Activated T-helper 1 cell treated with anti-CD3 and anti-CD28 coated beads, Interleukin-12 subunit alpha, Interleukin-12 subunit beta, Interleukin-2, Interleukin-4 antibody, amounts not matched to agents 30 ng/mL and 10 ng/mL and 1 ng/mL, durations not matched to agents 14 hours and 24 hours and 36 hours (primary cell): Measurements from ENCODE around the gene MAMLD1. TPM values are rescaled to one million over a fixed set of nuclear protein-coding genes. Genes with fewer than 3 reads are reported as not detected.

Experiments
- DNase-seq: peaks from one replicate; pipeline ENCODE4 v3.0.0; 2021; ENCODE audit warnings: low spot score
- H3K27ac Mint-ChIP-seq: one replicate; pipeline ENCODE4 v1.8.0; 2021; ENCODE audit warnings: mild to moderate bottlenecking, mixed read lengths
- H3K27me3 Mint-ChIP-seq: one replicate; pipeline ENCODE4 v1.8.0; 2022; ENCODE audit warnings: mild to moderate bottlenecking, moderate library complexity, mixed read lengths; ENCODE audit not compliant: insufficient read depth
- H3K36me3 Mint-ChIP-seq: one replicate; pipeline ENCODE4 v1.8.0; 2021; ENCODE audit warnings: low read depth, mixed read lengths
- H3K4me1 Mint-ChIP-seq: one replicate; pipeline ENCODE4 v1.8.0; 2021; ENCODE audit warnings: low read depth, mixed read lengths
- H3K4me3 Mint-ChIP-seq: one replicate; pipeline ENCODE4 v1.8.0; 2021; ENCODE audit warnings: mild to moderate bottlenecking, moderate library complexity, mixed read lengths
- H3K9me3 Mint-ChIP-seq: one replicate; pipeline ENCODE4 v1.8.0; 2021; ENCODE audit warnings: mixed read lengths
- intact Hi-C: fragments of 100-400 bp; cut with micrococcal nuclease; formaldehyde crosslinking; loops from one replicate; pipeline ENCODE4 v1.15.1; 2024
- total RNA-seq: library from RNA; stranded (reverse); gene quantifications from 2 replicates; pipeline ENCODE4 v1.2.3, GENCODE V29; 2022

Gene MAMLD1
- total RNA-seq, 1 donor from 2014 or later, result 19.2 TPM

- Mint-ChIP-seq H3K27ac (no peak overlapping the region), H3K9me3 (no peaks in the 10 kb centered on the region), H3K27me3 (no peaks in the 10 kb centered on the region), H3K4me3 (no peak overlapping the region), H3K4me1 (no peaks in the 10 kb centered on the region), H3K36me3 (peaks cover 4% of the 10 kb centered on the region)
- intact Hi-C loops, result no loop called here
- DNase-seq, result no peak
Observed at GRCh38 chrX:150421816-150422215, 58.7 kb downstream of the MAMLD1 start.

GRCh38 chrX:150429594-150429993, 66.5 kb downstream of the MAMLD1 start:
- Mint-ChIP-seq H3K27ac (no peak overlapping the region), H3K4me1 (peaks cover 10% of the 10 kb centered on the region), H3K36me3 (peaks cover 13% of the 10 kb centered on the region), H3K9me3 (no peaks in the 10 kb centered on the region), H3K4me3 (no peak overlapping the region), H3K27me3 (no peaks in the 10 kb centered on the region)
- no peak for DNase-seq
- intact Hi-C loops, result loop anchor here (2.0 to 5.0 kb wide), 2 partner anchors 53 to 67 kb away; partner anchors contain the start of gene MAMLD1

- no peaks in the 10 kb centered on the region for H3K9me3 Mint-ChIP-seq
- H3K27me3 Mint-ChIP-seq, result no peaks in the 10 kb centered on the region
- no peak overlapping the region for H3K27ac Mint-ChIP-seq
- intact Hi-C loops, result no loop called here
- DNase-seq, result no peak
- no peak overlapping the region for H3K4me3 Mint-ChIP-seq
- H3K4me1 Mint-ChIP-seq, result peaks cover 6% of the 10 kb centered on the region
- H3K36me3 Mint-ChIP-seq, result peaks cover 10% of the 10 kb centered on the region
Observed at GRCh38 chrX:150436195-150436594, 73.1 kb downstream of the MAMLD1 start.

GRCh38 chrX:150438165-150438564, 75.0 kb downstream of the MAMLD1 start:
- Mint-ChIP-seq H3K9me3 (peaks cover 3% of the 10 kb centered on the region), H3K36me3 (peaks cover 10% of the 10 kb centered on the region), H3K27ac (no peak overlapping the region), H3K4me3 (no peak overlapping the region), H3K27me3 (no peaks in the 10 kb centered on the region), H3K4me1 (peaks cover 6% of the 10 kb centered on the region)
- no peak for DNase-seq
- intact Hi-C loops, result no loop called here

GRCh38 chrX:150446151-150446550, 83.0 kb downstream of the MAMLD1 start:
- Mint-ChIP-seq H3K9me3 (peaks cover 3% of the 10 kb centered on the region), H3K27me3 (no peaks in the 10 kb centered on the region), H3K4me1 (peaks cover 7% of the 10 kb centered on the region), H3K4me3 (no peak overlapping the region), H3K27ac (no peak overlapping the region), H3K36me3 (peaks cover 3% of the 10 kb centered on the region)
- no peak for DNase-seq
- intact Hi-C loops, result loop anchor here (10.0 kb wide), 1 partner anchor 129 kb away; no protein-coding TSS in a partner anchor

- no peaks in the 10 kb centered on the region for H3K9me3 Mint-ChIP-seq
- DNase-seq, result no peak
- H3K4me3 Mint-ChIP-seq, result no peak overlapping the region
- peaks cover 14% of the 10 kb centered on the region for H3K4me1 Mint-ChIP-seq
- H3K36me3 Mint-ChIP-seq, result peaks cover 3% of the 10 kb centered on the region
- H3K27ac Mint-ChIP-seq, result no peak overlapping the region
- intact Hi-C loops, result loop anchor here (10.0 kb wide), 1 partner anchor 128 kb away; no protein-coding TSS in a partner anchor
- H3K27me3 Mint-ChIP-seq, result no peaks in the 10 kb centered on the region
Observed at GRCh38 chrX:150446995-150447394, 83.9 kb downstream of the MAMLD1 start.

GRCh38 chrX:150449313-150449712, 86.2 kb downstream of the MAMLD1 start:
- H3K9me3 Mint-ChIP-seq, result no peaks in the 10 kb centered on the region
- peaks cover 17% of the 10 kb centered on the region for H3K36me3 Mint-ChIP-seq
- no peak overlapping the region for H3K4me3 Mint-ChIP-seq
- DNase-seq, result no peak
- H3K27me3 Mint-ChIP-seq, result no peaks in the 10 kb centered on the region
- no peak overlapping the region for H3K27ac Mint-ChIP-seq
- intact Hi-C loops, result loop anchor here (10.0 kb wide), 1 partner anchor 125 kb away; no protein-coding TSS in a partner anchor
- peaks cover 28% of the 10 kb centered on the region for H3K4me1 Mint-ChIP-seq

GRCh38 chrX:150450519-150451177, 87.5 kb downstream of the MAMLD1 start:
- Mint-ChIP-seq H3K4me1 (peaks cover 40% of the 10 kb centered on the region), H3K27me3 (no peaks in the 10 kb centered on the region), H3K36me3 (peaks cover 25% of the 10 kb centered on the region), H3K9me3 (peaks cover 7% of the 10 kb centered on the region), H3K27ac (no peak overlapping the region), H3K4me3 (no peak overlapping the region)
- DNase-seq, result no peak
- intact Hi-C loops, result no loop called here

- intact Hi-C loops, result no loop called here
- peak overlapping the region; percentile 40 for H3K27ac Mint-ChIP-seq
- H3K4me1 Mint-ChIP-seq, result peaks cover 53% of the 10 kb centered on the region
- peak overlapping the region; percentile 45 for H3K4me3 Mint-ChIP-seq
- peaks cover 7% of the 10 kb centered on the region for H3K9me3 Mint-ChIP-seq
- no peaks in the 10 kb centered on the region for H3K27me3 Mint-ChIP-seq
- peaks cover 30% of the 10 kb centered on the region for H3K36me3 Mint-ChIP-seq
- no peak for DNase-seq
Observed at GRCh38 chrX:150451953-150452352, 88.8 kb downstream of the MAMLD1 start.

GRCh38 chrX:150454083-150454482, 91.0 kb downstream of the MAMLD1 start:
- Mint-ChIP-seq H3K9me3 (peaks cover 7% of the 10 kb centered on the region), H3K4me3 (no peak overlapping the region), H3K36me3 (peaks cover 35% of the 10 kb centered on the region), H3K27ac (no peak overlapping the region), H3K4me1 (peaks cover 73% of the 10 kb centered on the region), H3K27me3 (no peaks in the 10 kb centered on the region)
- no peak for DNase-seq
- intact Hi-C loops, result no loop called here

GRCh38 chrX:150454508-150455214, 91.5 kb downstream of the MAMLD1 start:
- intact Hi-C loops, result no loop called here
- no peak overlapping the region for H3K4me3 Mint-ChIP-seq
- H3K27ac Mint-ChIP-seq, result peak overlapping the region; percentile 73
- peaks cover 78% of the 10 kb centered on the region for H3K4me1 Mint-ChIP-seq
- H3K36me3 Mint-ChIP-seq, result peaks cover 39% of the 10 kb centered on the region
- H3K9me3 Mint-ChIP-seq, result peaks cover 7% of the 10 kb centered on the region
- DNase-seq, result no peak
- no peaks in the 10 kb centered on the region for H3K27me3 Mint-ChIP-seq

GRCh38 chrX:150455215-150455608, 92.1 kb downstream of the MAMLD1 start:
- Mint-ChIP-seq H3K4me1 (peaks cover 78% of the 10 kb centered on the region), H3K27ac (no peak overlapping the region), H3K36me3 (peaks cover 39% of the 10 kb centered on the region), H3K4me3 (no peak overlapping the region), H3K27me3 (no peaks in the 10 kb centered on the region), H3K9me3 (peaks cover 7% of the 10 kb centered on the region)
- intact Hi-C loops, result no loop called here
- no peak for DNase-seq

GRCh38 chrX:150456466-150456865, 93.3 kb downstream of the MAMLD1 start:
- Mint-ChIP-seq H3K27ac (peak overlapping the region; percentile 42), H3K4me1 (peaks cover 70% of the 10 kb centered on the region), H3K9me3 (peaks cover 7% of the 10 kb centered on the region), H3K36me3 (peaks cover 39% of the 10 kb centered on the region), H3K4me3 (no peak overlapping the region), H3K27me3 (no peaks in the 10 kb centered on the region)
- DNase-seq, result no peak
- intact Hi-C loops, result loop anchor here (2.0 kb wide), 1 partner anchor 22 kb away; no protein-coding TSS in a partner anchor
